ENCODE results near the gene PLLP.

Gene PLLP

GRCh38 chr16:57223057-57223456, 61.4 kb downstream of the PLLP start:
- DNase-seq (ENCODE audit: low spot score in 2 of 2): no peak
- no peak for ATAC-seq (ENCODE audit: low read depth)
- no peak overlapping the region for H3K4me3 Mint-ChIP-seq
- no peaks in the 10 kb centered on the region for H3K27me3 Mint-ChIP-seq
- H3K27ac Mint-ChIP-seq: no peak overlapping the region
- H3K36me3 Mint-ChIP-seq: peaks cover 38% of the 10 kb centered on the region
- H3K4me1 Mint-ChIP-seq: no peaks in the 10 kb centered on the region
- H3K9me3 Mint-ChIP-seq: peaks cover 2% of the 10 kb centered on the region

- ATAC-seq (ENCODE audit: low read depth) (no peak), DNase-seq (ENCODE audit: low spot score in 2 of 2) (no peak)
- H3K4me1 Mint-ChIP-seq: no peaks in the 10 kb centered on the region
- H3K27me3 Mint-ChIP-seq: no peaks in the 10 kb centered on the region
- H3K27ac Mint-ChIP-seq: no peak overlapping the region
- peaks cover 11% of the 10 kb centered on the region for H3K9me3 Mint-ChIP-seq
- H3K36me3 Mint-ChIP-seq: peaks cover 62% of the 10 kb centered on the region
- no peak overlapping the region for H3K4me3 Mint-ChIP-seq
These were observed 67.5 kb downstream of the PLLP start for GRCh38 chr16:57216968-57217367.

- no peak overlapping the region for H3K27ac Mint-ChIP-seq
- H3K4me3 Mint-ChIP-seq: no peak overlapping the region
- no peaks in the 10 kb centered on the region for H3K4me1 Mint-ChIP-seq
- ATAC-seq (ENCODE audit: low read depth) (no peak), DNase-seq (ENCODE audit: low spot score in 2 of 2) (no peak)
- H3K36me3 Mint-ChIP-seq: peaks cover 48% of the 10 kb centered on the region
- H3K27me3 Mint-ChIP-seq: no peaks in the 10 kb centered on the region
- H3K9me3 Mint-ChIP-seq: peaks cover 11% of the 10 kb centered on the region
These were observed 71.0 kb downstream of the PLLP start for GRCh38 chr16:57213462-57213861.

- Mint-ChIP-seq H3K9me3 (no peaks in the 10 kb centered on the region), H3K4me1 (no peaks in the 10 kb centered on the region), H3K4me3 (no peak overlapping the region), H3K27ac (no peak overlapping the region), H3K36me3 (peaks cover 25% of the 10 kb centered on the region), H3K27me3 (no peaks in the 10 kb centered on the region)
- no peak for DNase-seq (ENCODE audit: low spot score in 2 of 2)
- ATAC-seq (ENCODE audit: low read depth): no peak
These were observed 74.7 kb downstream of the PLLP start for GRCh38 chr16:57209780-57210179.

- no peaks in the 10 kb centered on the region for H3K4me1 Mint-ChIP-seq
- no peaks in the 10 kb centered on the region for H3K27me3 Mint-ChIP-seq
- ATAC-seq (ENCODE audit: low read depth) (no peak), DNase-seq (ENCODE audit: low spot score in 2 of 2) (no peak)
- no peak overlapping the region for H3K27ac Mint-ChIP-seq
- peaks cover 22% of the 10 kb centered on the region for H3K36me3 Mint-ChIP-seq
- no peaks in the 10 kb centered on the region for H3K9me3 Mint-ChIP-seq
- no peak overlapping the region for H3K4me3 Mint-ChIP-seq
These were observed 75.5 kb downstream of the PLLP start for GRCh38 chr16:57208926-57209325.
